GM21786 (cell line): ENCODE measurements around the gene ABCA1.
A peak's percentile ranks its signal among the peaks of the same experiment; 100 is the strongest.
"Not testable (repeated sequence)": the region's sequence is repeated elsewhere in the genome, so short reads cannot be mapped to it uniquely, and the experiment has no call there.

Experiments
- ATAC-seq: cut with Tn5 transposase; IDR thresholded peaks from one replicate; pipeline ENCODE4 v1.9.1; 2021; ENCODE audit not compliant: unreplicated experiment

ABCA1 gene

GRCh38 chr9:104769655-104770054 is 158.3 kb downstream of the ABCA1 start:
- peak; percentile 44 for ATAC-seq

GRCh38 chr9:104769029-104769428 is 158.9 kb downstream of the ABCA1 start:
- not testable (repeated sequence) for ATAC-seq

GRCh38 chr9:104767507-104767906 is 160.4 kb downstream of the ABCA1 start:
- ATAC-seq = no peak

GRCh38 chr9:104766025-104766424 is 161.9 kb downstream of the ABCA1 start:
- no peak for ATAC-seq

- ATAC-seq = peak; percentile 27
Measured at GRCh38 chr9:104765138-104765537, 162.8 kb downstream of the ABCA1 start.

- peak; percentile 35 for ATAC-seq
Measured at GRCh38 chr9:104758974-104759373, 169.0 kb downstream of the ABCA1 start.

- ATAC-seq = peak; percentile 42
Measured at GRCh38 chr9:104750185-104750767, 177.7 kb downstream of the ABCA1 start.

- ATAC-seq = no peak
Measured at GRCh38 chr9:104748359-104749031, 179.5 kb downstream of the ABCA1 start.

GRCh38 chr9:104747565-104748358 is 180.2 kb downstream of the ABCA1 start, which contains the start of gene NIPSNAP3A:
NIPSNAP3A (plus strand) TSS chr9:104747683; CDS start chr9:104747793, 110 bp downstream.
- peak; percentile 78 for ATAC-seq

GRCh38 chr9:104747245-104747564 is 180.8 kb downstream of the ABCA1 start:
- ATAC-seq = no peak

GRCh38 chr9:104746798-104747197 is 181.2 kb downstream of the ABCA1 start:
- ATAC-seq = no peak

- ATAC-seq = no peak
Measured at GRCh38 chr9:104746285-104746684, 181.7 kb downstream of the ABCA1 start.

GRCh38 chr9:104745852-104746251 is 182.1 kb downstream of the ABCA1 start:
- ATAC-seq = no peak

- ATAC-seq = peak; percentile 38
Measured at GRCh38 chr9:104743376-104743985, 184.5 kb downstream of the ABCA1 start.

- ATAC-seq = no peak
Measured at GRCh38 chr9:104740621-104741020, 187.3 kb downstream of the ABCA1 start.

- ATAC-seq = no peak
Measured at GRCh38 chr9:104738452-104738851, 189.5 kb downstream of the ABCA1 start.
